NCI-H226 (cell line): Measurements from ENCODE around the gene DIAPH3.
"Not testable (repeated sequence)": the region's sequence is repeated elsewhere in the genome, so short reads cannot be mapped to it uniquely, and the experiment has no call there.

Experiments used
- DNase-seq: peaks from one replicate; pipeline ENCODE4 v3.0.0-alpha.2; 2015

Gene DIAPH3, protein sequence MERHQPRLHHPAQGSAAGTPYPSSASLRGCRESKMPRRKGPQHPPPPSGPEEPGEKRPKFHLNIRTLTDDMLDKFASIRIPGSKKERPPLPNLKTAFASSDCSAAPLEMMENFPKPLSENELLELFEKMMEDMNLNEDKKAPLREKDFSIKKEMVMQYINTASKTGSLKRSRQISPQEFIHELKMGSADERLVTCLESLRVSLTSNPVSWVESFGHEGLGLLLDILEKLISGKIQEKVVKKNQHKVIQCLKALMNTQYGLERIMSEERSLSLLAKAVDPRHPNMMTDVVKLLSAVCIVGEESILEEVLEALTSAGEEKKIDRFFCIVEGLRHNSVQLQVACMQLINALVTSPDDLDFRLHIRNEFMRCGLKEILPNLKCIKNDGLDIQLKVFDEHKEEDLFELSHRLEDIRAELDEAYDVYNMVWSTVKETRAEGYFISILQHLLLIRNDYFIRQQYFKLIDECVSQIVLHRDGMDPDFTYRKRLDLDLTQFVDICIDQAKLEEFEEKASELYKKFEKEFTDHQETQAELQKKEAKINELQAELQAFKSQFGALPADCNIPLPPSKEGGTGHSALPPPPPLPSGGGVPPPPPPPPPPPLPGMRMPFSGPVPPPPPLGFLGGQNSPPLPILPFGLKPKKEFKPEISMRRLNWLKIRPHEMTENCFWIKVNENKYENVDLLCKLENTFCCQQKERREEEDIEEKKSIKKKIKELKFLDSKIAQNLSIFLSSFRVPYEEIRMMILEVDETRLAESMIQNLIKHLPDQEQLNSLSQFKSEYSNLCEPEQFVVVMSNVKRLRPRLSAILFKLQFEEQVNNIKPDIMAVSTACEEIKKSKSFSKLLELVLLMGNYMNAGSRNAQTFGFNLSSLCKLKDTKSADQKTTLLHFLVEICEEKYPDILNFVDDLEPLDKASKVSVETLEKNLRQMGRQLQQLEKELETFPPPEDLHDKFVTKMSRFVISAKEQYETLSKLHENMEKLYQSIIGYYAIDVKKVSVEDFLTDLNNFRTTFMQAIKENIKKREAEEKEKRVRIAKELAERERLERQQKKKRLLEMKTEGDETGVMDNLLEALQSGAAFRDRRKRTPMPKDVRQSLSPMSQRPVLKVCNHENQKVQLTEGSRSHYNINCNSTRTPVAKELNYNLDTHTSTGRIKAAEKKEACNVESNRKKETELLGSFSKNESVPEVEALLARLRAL

DNA sequence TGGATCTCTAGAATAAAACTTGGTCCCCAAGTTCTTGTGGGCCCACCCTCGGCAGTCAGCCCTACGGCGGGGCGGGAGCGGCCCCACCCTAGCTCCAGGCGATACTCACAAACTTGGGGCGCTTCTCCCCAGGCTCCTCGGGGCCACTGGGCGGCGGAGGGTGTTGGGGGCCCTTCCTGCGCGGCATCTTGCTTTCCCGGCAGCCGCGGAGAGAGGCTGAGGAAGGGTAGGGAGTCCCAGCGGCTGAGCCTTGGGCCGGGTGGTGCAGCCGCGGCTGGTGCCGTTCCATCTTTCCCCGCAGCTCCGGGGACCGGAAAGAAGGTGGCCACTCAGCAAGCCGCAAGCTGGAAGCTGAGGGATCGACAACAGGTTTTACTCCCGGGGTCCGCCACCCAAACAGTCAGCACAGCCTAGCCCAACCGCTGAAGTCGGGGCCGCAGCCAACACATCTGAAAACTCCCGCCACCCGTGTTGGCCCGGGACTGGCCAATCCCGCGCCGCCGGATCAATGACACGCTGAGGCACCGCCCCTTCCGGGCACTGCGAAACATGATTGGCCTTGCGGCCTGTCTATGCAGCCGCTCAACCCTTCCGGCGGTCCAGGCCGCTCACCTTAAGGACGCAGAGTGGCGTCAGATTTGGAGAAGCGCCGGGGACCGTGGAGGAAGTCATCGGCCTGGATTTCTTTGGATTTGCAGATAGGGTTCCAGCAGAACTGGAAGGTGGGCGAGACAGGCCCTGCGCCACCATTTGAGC, at the start of gene DIAPH3:
Gene DIAPH3, minus strand, starts transcription at position 451 of the 756 bp plus-strand sequence. Its CDS starts 162 bp downstream, at position 289.
- peak; percentile 96 for DNase-seq

DNA sequence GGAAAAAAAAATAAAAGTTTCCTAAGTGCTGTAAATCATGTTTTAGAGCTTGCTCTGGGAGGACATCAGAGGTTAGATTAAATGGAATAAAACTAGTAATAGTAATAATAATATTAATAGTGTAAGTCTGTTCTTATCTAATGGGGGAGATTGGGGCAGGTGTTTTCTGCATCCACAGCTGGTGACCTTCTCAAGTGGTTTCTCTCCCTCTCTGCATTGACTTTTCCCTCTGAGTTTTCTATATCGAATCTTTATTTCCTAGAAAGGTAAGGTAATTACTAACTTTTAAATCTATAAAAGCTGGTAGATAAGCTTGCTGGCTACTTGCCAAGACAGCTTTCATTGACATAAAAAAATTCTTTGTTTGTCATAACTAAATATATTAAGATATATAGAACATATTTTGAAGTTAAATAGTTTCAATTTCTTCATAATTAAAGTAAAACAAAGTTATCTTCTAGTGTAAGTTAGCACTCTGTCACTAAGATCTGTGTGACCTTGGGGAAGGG, 49.6 kb upstream of the DIAPH3 start:
- no peak for DNase-seq

DNA sequence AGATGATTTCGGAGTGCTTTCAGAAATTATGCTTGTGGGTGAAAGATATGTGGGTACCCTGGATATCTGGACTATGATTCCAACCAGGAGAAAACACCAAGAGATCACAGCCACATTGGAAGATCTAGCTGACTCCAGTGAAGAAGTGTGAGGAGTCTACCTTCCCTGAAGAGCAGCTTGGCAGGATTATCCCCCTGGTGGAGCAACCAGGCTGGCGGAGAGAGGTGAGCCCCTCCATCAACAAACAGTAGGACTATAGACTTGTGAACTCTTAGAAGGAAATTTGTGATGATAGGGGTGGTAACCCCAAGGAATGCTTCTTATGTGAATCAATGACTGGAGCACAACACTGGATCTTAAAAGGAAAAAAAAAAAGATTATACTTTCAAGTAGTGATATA, 47.8 kb upstream of the DIAPH3 start:
- DNase-seq, result no peak

DNA sequence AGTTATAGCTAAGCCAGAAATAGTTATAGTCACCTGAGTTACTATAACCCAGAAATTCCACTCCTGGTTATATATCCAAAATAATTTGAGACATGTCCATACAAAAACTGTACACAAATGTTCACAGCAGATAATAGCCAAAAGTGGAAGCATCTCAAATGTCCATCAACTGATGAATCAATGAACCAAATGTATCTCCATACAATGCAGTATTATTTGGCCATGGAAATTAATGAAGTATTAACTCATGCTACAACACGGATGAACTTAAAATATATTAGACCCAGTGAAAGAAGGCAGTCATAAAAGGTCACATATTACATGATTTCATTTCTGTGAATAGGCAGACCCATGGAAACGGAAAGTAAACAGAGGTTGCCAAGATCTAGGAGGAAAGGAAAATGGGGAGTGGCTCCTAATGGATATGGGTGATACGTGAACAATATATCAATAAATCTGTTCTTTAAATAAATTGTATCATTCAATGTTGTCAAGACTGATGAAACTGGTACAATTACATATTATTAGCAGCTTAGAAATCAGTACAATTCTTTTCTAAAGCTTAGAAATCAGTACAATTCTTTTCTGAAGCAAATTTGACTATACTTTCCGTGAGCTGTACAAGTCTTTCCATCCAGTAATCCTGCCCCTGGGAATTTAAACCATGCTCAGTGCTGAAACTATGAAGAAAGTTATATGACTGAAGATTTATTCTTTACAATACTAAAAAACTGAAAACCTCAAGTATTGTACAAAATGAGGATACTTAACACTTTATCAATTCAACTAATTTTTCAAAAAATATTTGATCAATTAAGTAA, 47.0 kb upstream of the DIAPH3 start:
- no peak for DNase-seq

DNA sequence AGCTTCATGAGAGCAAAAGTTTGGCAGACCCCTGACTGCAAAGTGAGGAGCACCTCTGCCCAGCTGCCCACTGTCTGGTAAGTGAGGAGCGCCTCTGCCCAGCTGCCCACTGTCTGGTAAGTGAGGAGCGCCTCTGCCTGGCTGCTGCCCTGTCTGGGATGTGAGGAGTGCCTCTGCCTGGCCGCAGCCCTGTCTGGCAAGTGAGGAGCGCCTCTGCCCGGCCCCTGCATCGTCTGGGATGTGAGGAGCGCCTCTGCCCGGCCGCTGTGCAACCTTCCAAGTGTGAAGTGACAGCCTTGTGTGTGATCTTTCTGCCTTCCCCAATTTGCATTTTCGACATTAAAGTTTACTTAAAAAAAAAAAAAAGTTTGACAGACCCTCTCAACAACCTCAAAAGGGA, 41.8 kb upstream of the DIAPH3 start:
- DNase-seq, result not testable (repeated sequence)

DNA sequence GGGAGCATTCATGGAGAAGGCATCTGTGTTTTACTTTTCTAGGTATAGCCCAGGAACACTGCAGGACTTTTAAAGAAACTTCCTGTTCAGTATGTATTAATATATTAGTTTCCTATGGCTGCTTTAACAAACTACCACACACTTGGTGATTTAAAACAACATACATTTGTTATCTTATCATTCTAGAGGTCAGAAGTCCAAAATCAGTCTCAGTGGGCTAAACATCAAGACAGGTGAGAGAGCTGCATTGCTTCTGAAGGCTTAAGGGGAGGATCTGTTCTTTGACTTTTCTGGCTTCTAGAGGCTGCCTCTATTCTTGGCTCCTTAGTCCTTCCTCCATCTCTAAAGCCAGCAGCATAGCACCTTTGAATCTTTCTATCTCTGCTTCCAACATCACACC, 37.6 kb upstream of the DIAPH3 start:
- DNase-seq, result no peak

DNA sequence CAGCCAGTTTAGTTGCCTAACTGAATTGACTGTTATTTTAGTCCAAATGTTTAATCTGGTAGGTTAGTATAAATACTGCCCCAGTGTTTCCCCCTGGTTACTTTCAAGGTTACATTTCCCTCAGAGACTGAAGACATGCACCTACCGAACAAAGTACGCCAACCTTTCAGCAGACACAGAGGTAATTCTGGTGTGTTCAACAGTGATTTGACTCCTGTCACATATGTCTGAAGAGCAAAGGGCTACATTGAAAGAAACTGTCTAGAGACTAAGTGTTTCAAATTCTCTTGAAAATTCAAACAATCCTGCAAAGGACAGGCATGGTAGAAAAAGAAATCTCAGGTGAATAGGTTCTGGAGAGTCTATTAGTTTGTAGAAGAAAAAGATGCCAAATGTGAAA, 32.2 kb upstream of the DIAPH3 start:
- DNase-seq, result not testable (repeated sequence)

DNA sequence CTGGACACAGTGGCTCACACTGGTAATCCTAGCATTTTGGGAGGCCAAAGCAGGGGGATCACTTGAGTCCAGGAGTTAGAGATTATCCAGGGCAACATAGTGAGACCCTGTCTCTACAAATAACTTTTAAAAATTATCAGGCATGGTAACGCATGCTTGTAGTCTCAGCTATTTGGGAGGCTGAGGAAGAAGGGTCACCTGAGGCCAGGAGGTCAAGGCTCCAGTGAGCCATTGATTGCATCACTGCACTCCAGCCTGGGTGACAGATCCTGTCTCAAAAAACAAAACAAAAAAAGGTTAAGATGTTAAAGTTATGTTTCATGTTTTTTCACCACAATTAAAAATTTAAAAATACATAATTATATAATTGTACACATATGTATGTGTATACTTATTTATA, 19.2 kb upstream of the DIAPH3 start:
- no peak for DNase-seq

DNA sequence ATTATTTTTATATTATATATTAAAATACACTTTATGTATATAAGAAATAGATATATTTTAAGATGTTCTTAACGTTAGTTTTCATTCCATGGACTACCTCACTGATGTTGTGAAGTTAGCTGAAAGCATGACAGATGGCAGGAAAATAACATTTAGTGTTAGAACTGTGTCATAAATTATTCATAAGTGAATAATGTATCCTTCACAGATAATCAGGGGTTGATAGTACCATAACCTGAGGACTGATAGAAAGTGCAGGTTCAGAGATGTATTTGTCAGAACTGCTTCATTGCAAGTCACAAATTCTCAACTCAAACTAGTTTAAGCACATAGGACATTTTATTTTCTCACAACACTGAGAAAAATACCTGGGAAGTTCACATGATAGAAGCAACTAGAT, 14.6 kb upstream of the DIAPH3 start:
- no peak for DNase-seq

DNA sequence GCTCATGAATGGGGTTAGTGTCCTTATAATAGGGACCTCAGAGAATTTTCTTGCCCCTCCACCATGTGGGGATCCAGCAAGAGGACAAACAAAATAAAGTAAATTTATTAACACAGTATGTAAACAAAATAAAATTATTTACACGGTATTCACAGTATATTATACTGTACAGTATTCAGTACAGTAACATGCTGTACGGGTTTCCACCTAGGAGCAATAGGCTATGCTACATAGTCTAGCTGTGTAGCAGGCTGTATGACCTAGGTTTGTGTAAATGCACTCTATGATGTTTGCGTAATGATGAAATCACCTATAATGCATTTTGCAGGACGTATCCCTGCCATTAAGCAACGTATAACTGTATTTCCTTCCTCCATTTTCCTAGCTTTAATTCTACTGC, 11.8 kb upstream of the DIAPH3 start:
- DNase-seq, result no peak

DNA sequence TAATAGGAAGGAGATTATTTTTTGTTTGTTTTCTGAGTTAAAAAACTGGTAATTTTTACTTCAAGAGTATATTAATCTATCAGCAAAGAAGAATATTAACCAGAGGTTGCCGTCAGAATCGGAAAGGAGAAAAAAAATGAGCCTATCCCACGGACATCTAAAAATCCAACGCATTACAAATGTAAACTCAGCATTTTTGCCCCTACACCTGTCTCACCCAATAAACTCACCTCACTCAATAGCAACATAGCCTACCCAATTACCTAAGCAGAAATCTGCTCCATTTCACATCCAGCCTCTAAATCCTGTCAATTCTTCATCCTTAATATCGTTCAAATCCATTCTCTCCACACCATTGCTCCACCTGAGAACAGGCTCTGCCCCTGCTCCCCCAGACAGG, 10.4 kb upstream of the DIAPH3 start:
- no peak for DNase-seq

DNA sequence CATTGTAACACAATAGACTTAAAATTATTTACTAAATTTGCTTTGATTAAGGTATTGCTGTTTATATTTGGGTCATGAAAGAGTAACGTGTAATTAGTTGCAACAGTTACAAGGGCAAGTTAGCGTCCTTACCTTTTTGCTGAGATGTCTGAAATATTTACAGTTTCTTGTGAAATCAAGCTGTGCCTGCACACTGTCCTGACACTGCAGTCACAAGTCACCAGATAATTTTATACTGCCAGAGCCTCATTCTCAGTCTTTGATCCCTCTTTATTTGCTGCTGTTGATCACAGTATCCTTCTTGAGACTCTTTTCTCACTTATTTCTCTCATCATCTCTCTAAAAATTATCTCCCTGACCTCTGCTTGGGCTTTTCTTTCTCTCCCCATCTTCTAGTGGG, 8.4 kb upstream of the DIAPH3 start:
- DNase-seq, result no peak

DNA sequence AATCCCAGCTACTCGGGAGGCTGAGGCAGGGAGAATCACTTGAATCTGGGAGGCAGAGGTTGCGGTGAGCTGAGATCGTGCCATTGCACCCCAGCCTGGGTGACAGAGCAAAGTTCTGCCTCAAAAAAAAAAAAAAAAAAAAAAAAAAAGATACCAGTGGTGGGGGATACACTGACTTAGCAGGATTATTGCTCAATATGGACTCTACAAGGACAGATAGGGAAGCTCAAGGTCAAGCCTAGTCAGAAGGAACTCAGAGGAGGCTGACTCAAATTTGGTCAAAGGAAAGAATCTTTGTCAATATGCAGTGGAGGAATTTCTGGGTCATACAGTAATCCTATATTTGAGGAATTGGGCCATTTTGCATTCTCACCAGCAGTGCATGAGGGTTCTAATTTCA, 6.7 kb upstream of the DIAPH3 start:
- no peak for DNase-seq

DNA sequence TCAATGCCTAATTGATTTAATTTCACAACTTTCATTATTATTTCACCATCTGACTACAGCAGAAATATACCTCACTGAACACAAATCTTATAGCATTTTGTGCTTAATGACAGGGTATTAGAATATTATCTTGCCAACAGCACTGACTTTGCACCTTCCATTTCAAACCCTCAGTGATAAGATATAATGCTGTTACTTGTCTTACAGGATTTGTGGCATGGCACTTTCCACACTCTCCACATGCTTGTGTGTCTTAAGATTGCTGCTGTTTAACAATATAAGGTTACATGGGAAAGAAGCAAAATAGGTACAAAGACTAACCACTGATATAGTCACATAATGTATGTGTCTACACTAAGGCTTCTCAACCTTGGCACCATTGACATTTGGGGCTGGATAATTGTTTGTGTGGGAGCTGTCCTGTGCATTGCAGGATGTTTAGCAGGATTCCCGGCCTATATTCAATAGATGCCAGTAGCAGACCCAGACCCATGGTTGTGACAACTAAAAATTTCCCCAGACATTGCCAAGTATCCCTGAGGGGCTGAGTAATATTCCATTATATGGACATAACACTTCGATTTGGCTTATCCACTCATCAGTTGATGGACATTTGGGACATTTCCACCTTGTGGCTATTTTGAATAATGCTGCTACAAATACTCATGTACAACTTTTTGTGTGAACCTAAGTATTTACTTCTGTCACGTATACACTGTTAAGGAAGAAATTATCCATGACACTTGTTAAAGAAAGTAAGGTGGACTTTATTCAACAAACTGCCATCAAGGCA, 5.7 kb upstream of the DIAPH3 start:
- DNase-seq, result no peak

DNA sequence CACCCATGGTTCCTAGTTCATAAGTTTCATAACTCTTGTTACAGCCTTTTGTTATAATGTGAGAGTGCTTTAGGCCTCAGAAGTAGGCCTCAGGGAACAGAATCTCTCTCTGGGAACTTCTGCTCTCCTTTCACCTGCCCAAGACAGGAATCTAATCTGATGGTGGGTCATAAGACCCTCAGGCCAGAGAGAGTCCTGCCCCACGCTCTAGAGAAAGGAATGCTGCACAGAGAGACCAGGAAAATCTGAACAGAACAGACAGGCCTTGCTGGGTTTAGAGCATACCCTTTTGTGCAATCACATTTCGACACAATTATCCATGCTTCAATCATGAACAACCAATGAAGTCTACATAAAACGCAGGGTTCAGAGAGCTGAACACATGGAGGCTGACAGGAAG, 3.4 kb upstream of the DIAPH3 start:
- no peak for DNase-seq

DNA sequence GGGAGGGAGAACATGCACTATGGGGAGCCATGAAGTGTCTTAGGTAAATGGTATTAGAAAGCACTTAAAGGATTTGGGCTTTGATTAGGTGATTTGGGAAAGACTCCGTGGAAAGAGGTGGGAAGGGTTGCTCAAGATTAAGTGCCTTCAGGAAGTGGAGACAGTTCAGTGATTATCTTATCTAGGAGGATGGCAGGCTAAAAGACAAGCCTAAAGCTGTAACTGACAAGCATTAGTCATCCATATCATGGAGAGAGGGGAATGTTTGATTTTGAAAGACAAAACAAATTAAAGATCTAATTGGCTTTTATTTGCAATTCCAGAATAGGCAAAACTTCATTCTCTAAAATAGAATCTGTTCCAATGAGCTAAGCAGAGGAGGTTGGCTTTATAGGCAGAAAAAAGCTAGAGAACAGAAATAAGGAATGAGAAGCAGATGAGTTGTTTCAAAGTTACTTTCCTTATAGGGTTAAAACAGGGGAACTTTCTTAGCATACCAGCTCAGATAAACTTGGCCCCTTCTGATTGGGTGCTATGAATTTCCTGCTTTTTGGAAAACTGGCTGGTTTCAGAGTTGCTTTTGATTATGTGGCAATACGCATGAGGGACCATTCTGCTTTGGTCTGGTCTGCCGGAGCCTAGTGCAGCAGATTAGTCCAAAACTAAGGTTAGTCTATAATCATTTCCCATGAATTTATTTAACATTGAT, 1.8 kb upstream of the DIAPH3 start:
- DNase-seq, result peak; percentile 68

DNA sequence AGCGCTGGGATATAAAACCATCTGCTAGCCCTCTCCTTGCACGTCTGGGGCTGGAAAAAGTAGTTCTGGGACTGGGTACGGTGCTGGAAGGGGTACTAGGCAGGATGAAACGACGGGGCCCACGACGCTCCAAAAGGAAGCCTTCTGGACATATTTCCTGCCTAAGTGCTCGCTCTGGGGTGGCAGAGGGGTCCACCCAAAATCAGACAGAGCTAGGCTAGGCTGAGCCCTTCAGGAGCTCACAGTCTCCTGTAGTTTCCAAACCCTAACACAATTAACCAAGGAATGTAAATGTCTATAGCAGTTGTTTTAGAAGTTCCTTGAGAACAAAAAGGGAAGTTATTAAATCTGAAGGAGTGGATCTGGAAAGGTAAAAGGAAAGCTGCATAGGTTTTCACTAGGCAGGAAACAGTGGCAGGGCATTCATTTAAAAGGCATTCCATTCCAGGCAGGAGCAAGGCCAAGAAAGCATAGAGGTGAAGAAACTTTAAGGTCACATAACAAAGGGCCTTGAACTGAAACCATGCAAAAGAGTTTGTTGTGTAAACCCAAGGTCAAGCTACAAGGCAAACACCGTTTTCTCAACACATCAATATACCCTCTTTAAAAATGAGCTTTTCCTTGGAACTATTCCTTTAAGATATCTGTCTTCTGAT, 634 bp upstream of the DIAPH3 start:
- no peak for DNase-seq

DNA sequence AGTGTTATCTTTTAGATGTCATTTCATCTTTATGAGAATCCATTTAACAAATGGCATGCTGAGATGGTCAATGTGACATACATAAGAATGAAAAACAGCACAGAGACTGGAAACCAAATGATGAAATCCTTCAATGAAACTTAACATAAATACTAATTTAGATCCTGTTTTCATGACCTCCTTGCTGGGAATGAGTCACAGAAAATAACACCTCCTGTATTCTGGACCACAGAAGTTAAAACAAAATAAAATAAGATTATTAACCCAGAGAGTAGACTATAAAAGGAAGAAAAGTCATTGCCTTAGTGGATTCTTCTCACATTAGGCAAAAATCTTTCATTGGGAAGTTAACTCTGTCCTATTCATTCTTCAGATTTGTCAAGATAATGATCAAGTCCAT, 1.6 kb downstream of the DIAPH3 start:
- DNase-seq, result no peak

DNA sequence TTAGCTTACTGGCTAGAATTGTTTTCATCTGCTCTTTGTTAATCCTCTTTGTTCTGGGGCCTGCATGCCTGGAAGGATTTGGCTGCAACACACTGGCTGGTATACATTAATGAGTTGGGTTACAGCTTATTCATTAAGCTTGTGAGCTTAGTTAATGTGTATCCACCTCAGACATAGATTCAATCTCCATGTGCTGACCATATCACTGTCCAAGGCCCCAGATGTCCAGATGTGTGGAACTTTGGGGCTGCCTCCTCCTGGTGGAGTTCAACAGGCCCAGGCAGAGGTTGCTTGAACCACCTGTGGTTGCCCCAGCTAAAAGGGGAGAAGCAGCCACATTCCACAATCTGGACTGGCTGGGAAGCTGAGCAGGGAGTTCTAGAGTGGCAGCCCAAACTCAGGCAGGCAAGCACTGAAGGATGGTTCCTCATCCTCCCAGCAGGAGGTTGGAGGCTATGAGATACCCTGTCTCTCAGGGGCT, 5.4 kb downstream of the DIAPH3 start:
- DNase-seq, result no peak
